HepG2 (cell line): ENCODE data around the gene THADA. TPM values are rescaled to one million over a fixed set of nuclear protein-coding genes. Genes with fewer than 3 reads are reported as not detected.

Experiments used
- DPF2 ChIP-seq: sonication (generic); formaldehyde crosslinking; IDR thresholded peaks from 2 replicates; pipeline ENCODE4 v1.4.0; 2020; ENCODE audit warnings: mild to moderate bottlenecking, low read depth, missing genetic modification reagents, borderline replicate concordance
- ETV5 ChIP-seq: IDR thresholded peaks from 2 replicates; pipeline ENCODE4 v1.6.1; 2018; ENCODE audit warnings: missing biosample characterization, missing genetic modification reagents, inconsistent platforms, borderline replicate concordance
- MAFG ChIP-seq: sonication (generic); formaldehyde crosslinking; IDR thresholded peaks from 2 replicates; pipeline ENCODE4 v1.5.1; 2020; ENCODE audit warnings: mild to moderate bottlenecking, missing genetic modification reagents
- NFYB ChIP-seq: sonication (generic); formaldehyde crosslinking; IDR thresholded peaks from 2 replicates; pipeline ENCODE4 v1.4.0; 2020; ENCODE audit warnings: missing genetic modification reagents
- NR1H2 ChIP-seq: sonication (generic); formaldehyde crosslinking; IDR thresholded peaks from 2 replicates; pipeline ENCODE4 v1.8.1; 2022; ENCODE audit warnings: low read depth, missing genetic modification reagents, borderline replicate concordance
- PPARG ChIP-seq: conservative IDR thresholded peaks from 2 replicates; pipeline ENCODE4 v1.6.1; 2016; ENCODE audit warnings: missing biosample characterization, missing genetic modification reagents
- SOX6 ChIP-seq, 2 experiments: fragments of 450-650 bp in 1 of 2; sonication (generic) in 1 of 2; formaldehyde crosslinking in 1 of 2; IDR thresholded peaks; 2 replicates each; pipeline versions ENCODE4 v1.4.0 to v1.6.1; 2017 to 2020; ENCODE audit warnings: antibody characterized with exemption in 1 of 2, mild to moderate bottlenecking in 1 of 2, missing genetic modification reagents in 1 of 2
- TCF12 ChIP-seq, 2 experiments: fragments of 450-650 bp in 1 of 2; sonication (generic) in 1 of 2; formaldehyde crosslinking in 1 of 2; IDR thresholded peaks; 2 replicates each; pipeline versions ENCODE4 v1.6.1 to v1.8.0; 2017 to 2022; ENCODE audit warnings: antibody characterized with exemption in 1 of 2, mild to moderate bottlenecking in 1 of 2, missing genetic modification reagents in 1 of 2, moderate library complexity in 1 of 2
- ZNF260 ChIP-seq: sonication (generic); formaldehyde crosslinking; IDR thresholded peaks from 2 replicates; pipeline ENCODE4 v1.4.0; 2020; ENCODE audit warnings: missing genetic modification reagents, low read depth, mild to moderate bottlenecking, borderline replicate concordance
- ZNF616 ChIP-seq: sonication (generic); formaldehyde crosslinking; IDR thresholded peaks from 2 replicates; pipeline ENCODE4 v1.5.0; 2020; ENCODE audit warnings: low read depth, mild to moderate bottlenecking, missing genetic modification reagents
- polyA plus RNA-seq, 8 experiments: library from polyadenylated mRNA; depleted of rRNA in 3 of 8; stranded (reverse) in 7 of 8; unstranded in 1 of 8; fragments of >200 nt; fragmentation: Illumina TruSeq in 4 of 8; extraction: Trizol in 4 of 8; gene quantifications; 2 replicates each; pipeline versions ENCODE4 v1.2.1 to v1.2.3, GENCODE V29; 2011 to 2016; ENCODE audit warnings: low read depth in 4 of 8, missing spikeins in 1 of 8, mixed read lengths in 1 of 8; ENCODE audit not compliant: insufficient read depth in 1 of 8
- total RNA-seq, 5 experiments: library from RNA; depleted of rRNA; stranded (reverse); fragments of >200 nt; fragmentation: Illumina TruSeq; extraction: Trizol; gene quantifications; 2 replicates each; pipeline ENCODE4 v1.2.3, GENCODE V29; 2016; ENCODE audit warnings: low read depth in 1 of 5
- TF ChIP-seq, protein P1 (sequence below): sonication (generic); formaldehyde crosslinking; IDR thresholded peaks from 2 replicates; pipeline ENCODE4 v1.5.1; 2020; ENCODE audit warnings: missing genetic modification reagents, mild to moderate bottlenecking, borderline replicate concordance

Gene THADA
- total and polyA plus RNA-seq, 2 of the 13 experiments (the other 11 are each of a cell fraction or from before 2014, with no cell fraction given) = 12.7 to 21.7 TPM

- TF ChIP-seq MAFG (CRISPR knock-in tag) = no peak
- TF ChIP-seq ETV5 (CRISPR knock-in tag) = no peak
- peak; percentile 84; the same call in 1 of the 2 replicates for TF ChIP-seq NR1H2 (CRISPR knock-in tag)
- no peak for TF ChIP-seq DPF2 (CRISPR knock-in tag)
- TF ChIP-seq ZNF616 (CRISPR knock-in tag) = 0 out of 2 replicates have a peak, but pooled peaks have one; percentile 0
- no peak for TF ChIP-seq SOX6 (IDR thresholded peaks at IDR 0.05)
- no peak for TF ChIP-seq SOX6 (CRISPR knock-in tag; IDR thresholded peaks at IDR 0.05)
- TF ChIP-seq TCF12 (IDR thresholded peaks at IDR 0.05) = no peak
- TF ChIP-seq TCF12 (CRISPR knock-in tag; IDR thresholded peaks at IDR 0.05) = 0 out of 2 replicates have a peak, but pooled peaks have one; percentile 23
- no peak for TF ChIP-seq PPARG
- peak; percentile 70 for TF ChIP-seq NFYB (CRISPR knock-in tag)
- TF ChIP-seq ZNF260 (CRISPR knock-in tag) = no peak
- TF ChIP-seq, protein P1, sequence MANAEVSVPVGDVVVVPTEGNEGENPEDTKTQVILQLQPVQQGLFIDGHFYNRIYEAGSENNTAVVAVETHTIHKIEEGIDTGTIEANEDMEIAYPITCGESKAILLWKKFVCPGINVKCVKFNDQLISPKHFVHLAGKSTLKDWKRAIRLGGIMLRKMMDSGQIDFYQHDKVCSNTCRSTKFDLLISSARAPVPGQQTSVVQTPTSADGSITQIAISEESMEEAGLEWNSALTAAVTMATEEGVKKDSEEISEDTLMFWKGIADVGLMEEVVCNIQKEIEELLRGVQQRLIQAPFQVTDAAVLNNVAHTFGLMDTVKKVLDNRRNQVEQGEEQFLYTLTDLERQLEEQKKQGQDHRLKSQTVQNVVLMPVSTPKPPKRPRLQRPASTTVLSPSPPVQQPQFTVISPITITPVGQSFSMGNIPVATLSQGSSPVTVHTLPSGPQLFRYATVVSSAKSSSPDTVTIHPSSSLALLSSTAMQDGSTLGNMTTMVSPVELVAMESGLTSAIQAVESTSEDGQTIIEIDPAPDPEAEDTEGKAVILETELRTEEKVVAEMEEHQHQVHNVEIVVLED (CRISPR knock-in tag) = peak; percentile 52; the same call in 1 of the 2 replicates
These were observed 369.3 kb downstream of the THADA start, which contains the start of gene ZFP36L2 (continued) for GRCh38 chr2:43226558-43226954.
